ENCODE data around the gene HSPA1B.
"Not testable (repeated sequence)": the region's sequence is repeated elsewhere in the genome, so short reads cannot be mapped to it uniquely, and the experiment has no call there.

The HSPA1B gene

GRCh38 chr6:31862344-31863235, 35.1 kb downstream of the HSPA1B start, which contains the start of gene NEU1:
Gene NEU1 (minus strand): TSS chr6:31862821. CDS start chr6:31862776, 45 bp downstream.
- CTCF ChIA-PET, result interaction anchor here (0.6 to 4.0 kb wide), 8 partner anchors 13 to 159 kb away, joined by 3 to 14 read pairs (median 3); partner anchors contain the start of gene ABHD16A
- POLR2A ChIA-PET, result interaction anchor here (0.6 to 2.2 kb wide), 9 partner anchors 10 to 210 kb away, joined by 3 to 18 read pairs (median 4); partner anchors contain the start of gene BAG6
- peak within 1 kb of the TSS; percentile 69 to 96 (median 87) for H3K4me3 ChIP-seq (ENCODE audit: control insufficient read depth in 1 of 7, extremely low read depth in 1 of 7, insufficient read depth in 4 of 7, low read depth in 2 of 7, low read length in 6 of 7)

GRCh38 chr6:31864123-31864562, 36.6 kb downstream of the HSPA1B start:
- ChIA-PET CTCF (interaction anchor here (0.6 to 4.0 kb wide), 12 partner anchors 12 to 357 kb away, joined by 3 to 14 read pairs (median 3); partner anchors contain the start of gene ABHD16A), POLR2A (interaction anchor here (0.7 to 1.4 kb wide), 4 partner anchors 34 to 234 kb away, joined by 3 to 8 read pairs (median 5); partner anchors contain the start of gene EHMT2)
- not testable (repeated sequence) for H3K9me3 ChIP-seq (ENCODE audit: control extremely low read depth in 1 of 5, control insufficient read depth in 4 of 5, insufficient read depth in 2 of 5, low read depth in 1 of 5, low read length in 4 of 5); DNase-seq; H3K27me3 ChIP-seq (replicated peaks in 2 of 5; ENCODE audit: control insufficient read depth in 4 of 5, insufficient read depth in 5 of 5, low read length in 4 of 5)
- Histone ChIP-seq H3K27ac (ENCODE audit: insufficient read depth in 1 of 2, low read depth in 1 of 2, low read length in 2 of 2, poor library complexity in 1 of 2, severe bottlenecking in 2 of 2) (peak overlapping the region in 1 of 2 experiments; percentile 89), H3K4me1 (ENCODE audit: control extremely low read depth in 1 of 4, control insufficient read depth in 4 of 4, insufficient read depth in 4 of 4, low read length in 3 of 4) (peaks cover 0 to 29% (median 19%) of the 10 kb centered on the region in 4 experiments), H3K36me3 (ENCODE audit: control insufficient read depth in 4 of 4, insufficient read depth in 4 of 4, low read length in 3 of 4) (peaks cover 7 to 23% (median 14%) of the 10 kb centered on the region in 4 experiments), H3K4me3 (ENCODE audit: control insufficient read depth in 1 of 7, extremely low read depth in 1 of 7, insufficient read depth in 4 of 7, low read depth in 2 of 7, low read length in 6 of 7) (peak overlapping the region; percentile 41 to 96 (median 85))
- 20% methylated on average over 8 of the region's 16 CpGs for WGBS (ENCODE audit: insufficient coverage)

More at GRCh38 chr6:31862344-31863235, 35.1 kb downstream of the HSPA1B start, which contains the start of gene NEU1:
- under 1% methylated on average over 53 of the region's 64 CpGs for whole genome bisulfite sequencing (ENCODE audit: insufficient coverage)
- Histone ChIP-seq H3K27me3 (replicated peaks in 2 of 5; ENCODE audit: control insufficient read depth in 4 of 5, insufficient read depth in 5 of 5, low read length in 4 of 5) (no peaks in the 10 kb centered on the region), H3K27ac (ENCODE audit: insufficient read depth in 1 of 2, low read depth in 1 of 2, low read length in 2 of 2, poor library complexity in 1 of 2, severe bottlenecking in 2 of 2) (peak within 1 kb of the TSS; percentile 66 to 89), H3K36me3 (ENCODE audit: control insufficient read depth in 4 of 4, insufficient read depth in 4 of 4, low read length in 3 of 4) (peaks cover 9 to 33% (median 14%) of the 10 kb centered on the region in 4 experiments), H3K4me1 (ENCODE audit: control extremely low read depth in 1 of 4, control insufficient read depth in 4 of 4, insufficient read depth in 4 of 4, low read length in 3 of 4) (peaks cover 0 to 29% (median 19%) of the 10 kb centered on the region in 4 experiments), H3K9me3 (ENCODE audit: control extremely low read depth in 1 of 5, control insufficient read depth in 4 of 5, insufficient read depth in 2 of 5, low read depth in 1 of 5, low read length in 4 of 5) (no peaks in the 10 kb centered on the region)
- peak; percentile 100 for DNase-seq

GRCh38 chr6:31864818-31865204, 37.3 kb downstream of the HSPA1B start:
- Histone ChIP-seq H3K36me3 (ENCODE audit: control insufficient read depth in 4 of 4, insufficient read depth in 4 of 4, low read length in 3 of 4) (peaks cover 3 to 16% (median 10%) of the 10 kb centered on the region in 4 experiments), H3K27me3 (replicated peaks in 2 of 5; ENCODE audit: control insufficient read depth in 4 of 5, insufficient read depth in 5 of 5, low read length in 4 of 5) (no peaks in the 10 kb centered on the region), H3K4me1 (ENCODE audit: control extremely low read depth in 1 of 4, control insufficient read depth in 4 of 4, insufficient read depth in 4 of 4, low read length in 3 of 4) (peaks cover 0 to 29% (median 19%) of the 10 kb centered on the region in 4 experiments), H3K27ac (ENCODE audit: insufficient read depth in 1 of 2, low read depth in 1 of 2, low read length in 2 of 2, poor library complexity in 1 of 2, severe bottlenecking in 2 of 2) (no peak overlapping the region), H3K4me3 (ENCODE audit: control insufficient read depth in 1 of 7, extremely low read depth in 1 of 7, insufficient read depth in 4 of 7, low read depth in 2 of 7, low read length in 6 of 7) (peak overlapping the region in 1 of 7 experiments; percentile 88), H3K9me3 (ENCODE audit: control extremely low read depth in 1 of 5, control insufficient read depth in 4 of 5, insufficient read depth in 2 of 5, low read depth in 1 of 5, low read length in 4 of 5) (no peaks in the 10 kb centered on the region)
- POLR2A ChIA-PET, result interaction anchor here (0.8 to 1.4 kb wide), 3 partner anchors 29 to 65 kb away, joined by 3 to 8 read pairs (median 5); partner anchors contain the start of gene EHMT2
- CTCF ChIA-PET, result interaction anchor here (0.7 to 4.0 kb wide), 9 partner anchors 11 to 319 kb away, joined by 3 to 14 read pairs (median 5); partner anchors contain the start of gene ATP6V1G2
- 96% methylated on average over 6 of the region's 8 CpGs for WGBS (ENCODE audit: insufficient coverage)
- DNase-seq, result no peak

- Histone ChIP-seq H3K27ac (ENCODE audit: insufficient read depth in 1 of 2, low read depth in 1 of 2, low read length in 2 of 2, poor library complexity in 1 of 2, severe bottlenecking in 2 of 2) (no peak overlapping the region), H3K36me3 (ENCODE audit: control insufficient read depth in 4 of 4, insufficient read depth in 4 of 4, low read length in 3 of 4) (peaks cover 0 to 10% (median 4%) of the 10 kb centered on the region in 4 experiments), H3K4me1 (ENCODE audit: control extremely low read depth in 1 of 4, control insufficient read depth in 4 of 4, insufficient read depth in 4 of 4, low read length in 3 of 4) (peaks cover 0 to 29% (median 19%) of the 10 kb centered on the region in 4 experiments), H3K4me3 (ENCODE audit: control insufficient read depth in 1 of 7, extremely low read depth in 1 of 7, insufficient read depth in 4 of 7, low read depth in 2 of 7, low read length in 6 of 7) (no peak overlapping the region), H3K9me3 (ENCODE audit: control extremely low read depth in 1 of 5, control insufficient read depth in 4 of 5, insufficient read depth in 2 of 5, low read depth in 1 of 5, low read length in 4 of 5) (no peaks in the 10 kb centered on the region), H3K27me3 (replicated peaks in 2 of 5; ENCODE audit: control insufficient read depth in 4 of 5, insufficient read depth in 5 of 5, low read length in 4 of 5) (no peaks in the 10 kb centered on the region)
- WGBS (ENCODE audit: insufficient coverage), result 98% methylated on average over 20 of the region's 21 CpGs
- CTCF ChIA-PET, result interaction anchor here (0.7 to 4.0 kb wide), 7 partner anchors 11 to 319 kb away, joined by 3 to 14 read pairs (median 5); partner anchors contain the start of gene ATP6V1G2
- POLR2A ChIA-PET, result interaction anchor here (0.8 kb wide), 1 partner anchor 30 kb away, joined by 5 read pairs; no protein-coding TSS in a partner anchor
- no peak for DNase-seq
Measured at GRCh38 chr6:31865205-31866118, 37.9 kb downstream of the HSPA1B start.

GRCh38 chr6:31868658-31868971, 41.1 kb downstream of the HSPA1B start:
- not testable (repeated sequence) for H3K36me3 ChIP-seq (ENCODE audit: control insufficient read depth in 4 of 4, insufficient read depth in 4 of 4, low read length in 3 of 4); H3K9me3 ChIP-seq (ENCODE audit: control extremely low read depth in 1 of 5, control insufficient read depth in 4 of 5, insufficient read depth in 2 of 5, low read depth in 1 of 5, low read length in 4 of 5); DNase-seq; H3K27me3 ChIP-seq (replicated peaks in 2 of 5; ENCODE audit: control insufficient read depth in 4 of 5, insufficient read depth in 5 of 5, low read length in 4 of 5); H3K4me3 ChIP-seq (ENCODE audit: control insufficient read depth in 1 of 7, extremely low read depth in 1 of 7, insufficient read depth in 4 of 7, low read depth in 2 of 7, low read length in 6 of 7); H3K27ac ChIP-seq (ENCODE audit: insufficient read depth in 1 of 2, low read depth in 1 of 2, low read length in 2 of 2, poor library complexity in 1 of 2, severe bottlenecking in 2 of 2)
- WGBS (ENCODE audit: insufficient coverage), result no CpG with 5 or more reads among the region's 1 CpG
- ChIA-PET CTCF (interaction anchor here (0.7 to 1.4 kb wide), 6 partner anchors 11 to 104 kb away, joined by 3 to 4 read pairs (median 3); no protein-coding TSS in a partner anchor), POLR2A (interaction anchor here (0.6 kb wide), 1 partner anchor 33 kb away, joined by 4 read pairs; no protein-coding TSS in a partner anchor)
- peaks cover 0 to 12% (median 4%) of the 10 kb centered on the region in 4 experiments for H3K4me1 ChIP-seq (ENCODE audit: control extremely low read depth in 1 of 4, control insufficient read depth in 4 of 4, insufficient read depth in 4 of 4, low read length in 3 of 4)

GRCh38 chr6:31869343-31869742, 41.8 kb downstream of the HSPA1B start:
- ChIA-PET CTCF (interaction anchor here (1.3 to 1.4 kb wide), 2 partner anchors 12 to 13 kb away, joined by 4 read pairs; no protein-coding TSS in a partner anchor), POLR2A (no interaction called here)
- H3K9me3 ChIP-seq (ENCODE audit: control extremely low read depth in 1 of 5, control insufficient read depth in 4 of 5, insufficient read depth in 2 of 5, low read depth in 1 of 5, low read length in 4 of 5), result no peaks in the 10 kb centered on the region

More at GRCh38 chr6:31869343-31869742, 41.8 kb downstream of the HSPA1B start:
- no peak for DNase-seq
- no peaks in the 10 kb centered on the region for H3K36me3 ChIP-seq (ENCODE audit: control insufficient read depth in 4 of 4, insufficient read depth in 4 of 4, low read length in 3 of 4)
- H3K27me3 ChIP-seq (replicated peaks in 2 of 5; ENCODE audit: control insufficient read depth in 4 of 5, insufficient read depth in 5 of 5, low read length in 4 of 5), result peaks cover 0 to 3% (median 0%) of the 10 kb centered on the region in 5 experiments
- no peak overlapping the region for H3K4me3 ChIP-seq (ENCODE audit: control insufficient read depth in 1 of 7, extremely low read depth in 1 of 7, insufficient read depth in 4 of 7, low read depth in 2 of 7, low read length in 6 of 7)
- WGBS (ENCODE audit: insufficient coverage), result 81% methylated on average over 4 of the region's 8 CpGs
- no peak overlapping the region for H3K27ac ChIP-seq (ENCODE audit: insufficient read depth in 1 of 2, low read depth in 1 of 2, low read length in 2 of 2, poor library complexity in 1 of 2, severe bottlenecking in 2 of 2)
- peaks cover 0 to 6% (median 2%) of the 10 kb centered on the region in 4 experiments for H3K4me1 ChIP-seq (ENCODE audit: control extremely low read depth in 1 of 4, control insufficient read depth in 4 of 4, insufficient read depth in 4 of 4, low read length in 3 of 4)
